SJCRH30 (cell line): ENCODE results near the gene PRKCA. TPM values are rescaled to one million over a fixed set of nuclear protein-coding genes. Genes with fewer than 3 reads are reported as not detected.

ENCODE experiments used
- DNase-seq, 2 experiments: peaks; one replicate each; pipeline ENCODE4 v3.0.0-alpha.2; 2015 to 2020
- H3K27ac ChIP-seq: fragments of 250-450 bp; sonication (Bioruptor Pico); 2 replicates; pipeline ENCODE4 v1.5.1; 2020; ENCODE audit warnings: mild to moderate bottlenecking, moderate library complexity
- H3K27me3 ChIP-seq: fragments of 250-450 bp; sonication (Bioruptor Pico); 2 replicates; pipeline ENCODE4 v1.5.1; 2020; ENCODE audit warnings: mild to moderate bottlenecking, moderate library complexity
- H3K36me3 ChIP-seq: fragments of 250-450 bp; sonication (Bioruptor Pico); 2 replicates; pipeline ENCODE4 v1.5.1; 2020; ENCODE audit warnings: mild to moderate bottlenecking, moderate library complexity
- H3K4me1 ChIP-seq: fragments of 250-450 bp; sonication (Bioruptor Pico); 2 replicates; pipeline ENCODE4 v1.5.1; 2020; ENCODE audit warnings: mild to moderate bottlenecking, moderate library complexity
- H3K4me3 ChIP-seq: fragments of 250-450 bp; sonication (Bioruptor Pico); 2 replicates; pipeline ENCODE4 v1.5.1; 2020; ENCODE audit warnings: mild to moderate bottlenecking, moderate library complexity
- H3K9me3 ChIP-seq: fragments of 250-450 bp; sonication (Bioruptor Pico); replicated peaks from 2 replicates; pipeline ENCODE4 v1.5.1; 2020; ENCODE audit warnings: mild to moderate bottlenecking, moderate library complexity
- total RNA-seq: library from RNA; depleted of rRNA; stranded (reverse); fragments of >200 nt; shearing (Covaris generic); gene quantifications from 2 replicates; pipeline ENCODE4 v1.2.3, GENCODE V29; 2014

The PRKCA gene
- total RNA-seq, 1 experiment from 2014 or later = 24.7 TPM

GRCh38 chr17:66630379-66630778 is 328.0 kb downstream of the PRKCA start:
- Histone ChIP-seq H3K9me3 (no peaks in the 10 kb centered on the region), H3K4me3 (no peak overlapping the region), H3K27me3 (no peaks in the 10 kb centered on the region), H3K4me1 (no peaks in the 10 kb centered on the region), H3K36me3 (no peaks in the 10 kb centered on the region; the same call in 1 of the 2 replicates), H3K27ac (no peak overlapping the region)
- peak in 1 of 2 experiments; percentile 21 for DNase-seq

GRCh38 chr17:66630828-66631472 is 328.5 kb downstream of the PRKCA start:
- no peak overlapping the region for H3K27ac ChIP-seq
- H3K4me3 ChIP-seq = no peak overlapping the region
- H3K36me3 ChIP-seq = no peaks in the 10 kb centered on the region; the same call in 1 of the 2 replicates
- DNase-seq = no peak
- H3K9me3 ChIP-seq = no peaks in the 10 kb centered on the region
- H3K4me1 ChIP-seq = no peaks in the 10 kb centered on the region
- H3K27me3 ChIP-seq = no peaks in the 10 kb centered on the region

DNA sequence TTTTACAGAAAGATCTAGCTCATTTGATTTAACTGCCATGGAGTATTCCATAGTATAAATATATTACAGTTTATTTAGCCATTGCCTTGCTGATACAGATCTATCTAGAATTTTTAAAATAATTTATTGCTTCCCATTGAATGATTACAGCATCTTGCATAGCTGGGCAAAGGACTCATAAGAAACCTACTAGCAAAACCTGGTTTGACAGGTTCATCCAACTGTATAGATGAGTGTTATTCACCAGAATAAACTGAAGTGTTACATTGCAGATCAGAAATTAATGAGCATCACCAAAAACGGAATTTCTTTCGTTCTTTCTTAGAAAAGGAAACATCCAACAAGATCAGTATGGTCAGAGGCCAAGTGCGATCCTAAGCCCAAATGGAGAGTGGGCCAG is 330.3 kb downstream of the PRKCA start:
- Histone ChIP-seq H3K9me3 (no peaks in the 10 kb centered on the region), H3K27me3 (no peaks in the 10 kb centered on the region), H3K36me3 (no peaks in the 10 kb centered on the region; the same call in 1 of the 2 replicates), H3K4me1 (no peaks in the 10 kb centered on the region), H3K4me3 (no peak overlapping the region), H3K27ac (no peak overlapping the region)
- DNase-seq = no peak

DNA sequence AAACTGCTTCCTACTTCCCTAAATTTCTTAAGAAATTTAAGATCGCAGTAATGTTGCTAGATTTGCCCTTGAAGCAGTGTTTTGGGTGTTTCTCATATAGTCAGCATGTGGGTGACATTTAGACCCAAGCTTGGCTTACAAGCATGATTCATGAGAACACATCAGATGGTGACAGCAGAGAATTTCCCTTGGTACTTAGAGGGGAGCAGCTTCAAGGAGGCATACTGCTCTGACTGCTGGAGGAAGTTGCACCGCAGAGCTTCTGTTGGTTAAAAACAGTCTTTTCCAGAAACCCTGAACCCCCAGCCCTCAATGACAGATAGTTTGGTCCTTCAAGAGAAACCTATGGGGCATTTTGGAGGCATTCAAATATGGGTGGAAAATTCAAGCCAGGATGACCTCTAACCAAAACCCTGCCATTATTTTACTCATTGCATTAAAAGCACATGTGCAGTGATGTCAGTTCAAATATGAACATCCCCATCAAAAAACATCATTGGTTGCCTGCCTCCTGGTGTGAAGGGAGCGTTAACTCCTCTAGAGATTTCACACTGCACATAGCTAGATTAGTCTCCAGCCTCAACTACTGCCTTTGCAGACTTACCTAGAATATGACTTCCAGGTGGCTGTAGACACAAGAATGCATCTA is 331.0 kb downstream of the PRKCA start:
- Histone ChIP-seq H3K36me3 (no peaks in the 10 kb centered on the region; the same call in 1 of the 2 replicates), H3K27me3 (no peaks in the 10 kb centered on the region), H3K4me3 (no peak overlapping the region), H3K27ac (no peak overlapping the region), H3K9me3 (no peaks in the 10 kb centered on the region), H3K4me1 (no peaks in the 10 kb centered on the region)
- DNase-seq = no peak

GRCh38 chr17:66634193-66634592 is 331.8 kb downstream of the PRKCA start:
- H3K4me1 ChIP-seq = no peaks in the 10 kb centered on the region
- no peaks in the 10 kb centered on the region; the same call in 1 of the 2 replicates for H3K36me3 ChIP-seq
- no peaks in the 10 kb centered on the region for H3K27me3 ChIP-seq
- no peak for DNase-seq
- H3K4me3 ChIP-seq = no peak overlapping the region
- no peak overlapping the region for H3K27ac ChIP-seq
- H3K9me3 ChIP-seq = no peaks in the 10 kb centered on the region

- Histone ChIP-seq H3K27me3 (no peaks in the 10 kb centered on the region), H3K4me3 (no peak overlapping the region), H3K27ac (no peak overlapping the region), H3K4me1 (no peaks in the 10 kb centered on the region), H3K36me3 (no peaks in the 10 kb centered on the region; the same call in 1 of the 2 replicates), H3K9me3 (no peaks in the 10 kb centered on the region)
- no peak for DNase-seq
Measured at GRCh38 chr17:66635386-66636045, 333.1 kb downstream of the PRKCA start.

GRCh38 chr17:66636111-66636510 is 333.7 kb downstream of the PRKCA start:
- no peak overlapping the region for H3K4me3 ChIP-seq
- no peak overlapping the region for H3K27ac ChIP-seq
- no peaks in the 10 kb centered on the region for H3K9me3 ChIP-seq
- H3K27me3 ChIP-seq = no peaks in the 10 kb centered on the region
- H3K36me3 ChIP-seq = no peaks in the 10 kb centered on the region; the same call in 1 of the 2 replicates
- no peaks in the 10 kb centered on the region for H3K4me1 ChIP-seq
- no peak for DNase-seq

GRCh38 chr17:66637491-66637890 is 335.1 kb downstream of the PRKCA start:
- no peaks in the 10 kb centered on the region for H3K9me3 ChIP-seq
- H3K27ac ChIP-seq = no peak overlapping the region
- H3K27me3 ChIP-seq = no peaks in the 10 kb centered on the region
- no peaks in the 10 kb centered on the region for H3K4me1 ChIP-seq
- DNase-seq = no peak
- H3K4me3 ChIP-seq = no peak overlapping the region
- H3K36me3 ChIP-seq = peaks cover 2% of the 10 kb centered on the region

GRCh38 chr17:66638707-66639479 is 336.5 kb downstream of the PRKCA start:
- H3K27me3 ChIP-seq = no peaks in the 10 kb centered on the region
- no peaks in the 10 kb centered on the region for H3K9me3 ChIP-seq
- H3K4me3 ChIP-seq = no peak overlapping the region
- H3K4me1 ChIP-seq = no peaks in the 10 kb centered on the region
- no peak overlapping the region for H3K27ac ChIP-seq
- DNase-seq = no peak
- H3K36me3 ChIP-seq = peaks cover 6% of the 10 kb centered on the region

GRCh38 chr17:66643815-66644710 is 341.6 kb downstream of the PRKCA start:
- Histone ChIP-seq H3K27ac (no peak overlapping the region), H3K9me3 (no peaks in the 10 kb centered on the region), H3K4me1 (no peaks in the 10 kb centered on the region), H3K27me3 (no peaks in the 10 kb centered on the region), H3K4me3 (no peak overlapping the region), H3K36me3 (peaks cover 8% of the 10 kb centered on the region)
- DNase-seq = no peak

- no peak for DNase-seq
- Histone ChIP-seq H3K27me3 (no peaks in the 10 kb centered on the region), H3K27ac (no peak overlapping the region), H3K4me3 (no peak overlapping the region), H3K36me3 (peaks cover 10% of the 10 kb centered on the region), H3K9me3 (no peaks in the 10 kb centered on the region), H3K4me1 (no peaks in the 10 kb centered on the region)
Measured at GRCh38 chr17:66645259-66645658, 342.8 kb downstream of the PRKCA start.

- no peak for DNase-seq
- Histone ChIP-seq H3K4me3 (no peak overlapping the region), H3K9me3 (no peaks in the 10 kb centered on the region), H3K27me3 (no peaks in the 10 kb centered on the region), H3K4me1 (no peaks in the 10 kb centered on the region), H3K27ac (no peak overlapping the region), H3K36me3 (peaks cover 9% of the 10 kb centered on the region)
Measured at GRCh38 chr17:66647391-66647983, 345.1 kb downstream of the PRKCA start.

DNA sequence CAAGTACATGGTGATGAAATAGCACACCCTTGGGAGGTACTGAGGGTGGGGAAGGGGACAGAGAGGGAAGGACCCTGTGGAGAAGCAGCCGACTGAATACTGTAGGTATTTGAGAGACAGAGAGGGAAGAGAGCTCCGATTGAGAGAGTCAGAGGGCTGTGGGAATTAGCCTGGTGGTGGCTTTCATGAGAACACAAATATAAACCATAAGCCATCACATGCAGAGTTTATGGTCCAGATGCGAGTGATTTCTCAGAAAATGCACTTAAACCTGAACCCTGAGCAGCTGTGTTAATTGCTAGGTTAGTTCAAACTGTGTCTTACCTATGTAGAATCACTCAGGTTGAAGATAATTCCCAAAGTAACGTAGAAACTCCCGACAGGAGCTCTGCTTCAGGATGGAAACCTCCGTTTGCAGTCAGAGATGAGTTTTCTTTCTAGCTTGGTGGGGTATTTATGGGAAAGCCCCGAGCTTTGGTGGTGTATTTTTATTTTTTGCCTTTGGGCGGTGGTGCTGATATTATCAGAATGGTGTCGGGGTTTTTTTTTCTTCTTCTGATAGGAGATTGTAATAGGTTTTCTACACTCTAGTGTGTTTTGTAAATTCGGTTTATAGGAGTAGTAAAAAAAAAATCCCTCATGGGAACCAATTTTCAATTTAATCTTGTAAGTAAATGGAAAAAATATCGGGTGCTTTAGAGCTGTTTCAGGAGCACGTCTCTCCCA is 347.6 kb downstream of the PRKCA start:
- DNase-seq = no peak
- Histone ChIP-seq H3K4me3 (no peak overlapping the region), H3K27me3 (no peaks in the 10 kb centered on the region), H3K36me3 (peaks cover 4% of the 10 kb centered on the region), H3K9me3 (no peaks in the 10 kb centered on the region), H3K27ac (no peak overlapping the region), H3K4me1 (no peaks in the 10 kb centered on the region)
